Measurements from ENCODE around the gene RITA1. TPM values are rescaled to one million over a fixed set of nuclear protein-coding genes. Genes with fewer than 3 reads are reported as not detected.

Gene RITA1
- total RNA-seq, 1 experiment from 2014 or later, result 20.7 TPM

DNA sequence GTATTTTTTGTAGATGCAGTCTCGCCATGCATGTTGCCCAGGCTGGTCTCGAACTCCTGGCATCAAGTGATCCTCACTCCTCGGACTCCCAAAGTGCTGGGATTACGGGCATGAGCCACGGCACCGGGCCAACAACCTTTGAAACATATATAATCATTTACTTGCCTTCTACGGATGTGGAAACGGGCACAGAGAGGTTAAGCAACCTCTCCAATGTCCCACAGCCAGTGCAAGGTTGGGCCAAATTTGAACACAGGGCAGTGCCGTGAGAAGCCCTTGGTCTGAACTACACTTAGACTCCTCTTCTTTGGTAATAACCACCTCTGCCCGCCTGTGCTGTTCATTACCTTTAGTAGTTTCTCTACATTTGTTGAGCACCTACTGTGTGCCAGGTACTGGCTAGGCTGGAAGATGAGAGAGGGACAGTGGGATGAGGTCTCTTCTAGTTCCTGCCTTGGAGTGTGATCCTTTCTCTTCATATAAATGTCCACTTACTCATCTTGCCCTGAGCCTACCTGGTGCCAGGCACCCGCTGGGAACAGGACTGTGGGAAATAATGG is 2.4 kb upstream of the RITA1 start:
- CTCF ChIA-PET, result interaction anchor here (3.7 kb wide), 1 partner anchor 8 kb away, joined by 16 read pairs; no protein-coding TSS in a partner anchor
- no TSS peak for BruUV-seq (replicated peaks)

DNA sequence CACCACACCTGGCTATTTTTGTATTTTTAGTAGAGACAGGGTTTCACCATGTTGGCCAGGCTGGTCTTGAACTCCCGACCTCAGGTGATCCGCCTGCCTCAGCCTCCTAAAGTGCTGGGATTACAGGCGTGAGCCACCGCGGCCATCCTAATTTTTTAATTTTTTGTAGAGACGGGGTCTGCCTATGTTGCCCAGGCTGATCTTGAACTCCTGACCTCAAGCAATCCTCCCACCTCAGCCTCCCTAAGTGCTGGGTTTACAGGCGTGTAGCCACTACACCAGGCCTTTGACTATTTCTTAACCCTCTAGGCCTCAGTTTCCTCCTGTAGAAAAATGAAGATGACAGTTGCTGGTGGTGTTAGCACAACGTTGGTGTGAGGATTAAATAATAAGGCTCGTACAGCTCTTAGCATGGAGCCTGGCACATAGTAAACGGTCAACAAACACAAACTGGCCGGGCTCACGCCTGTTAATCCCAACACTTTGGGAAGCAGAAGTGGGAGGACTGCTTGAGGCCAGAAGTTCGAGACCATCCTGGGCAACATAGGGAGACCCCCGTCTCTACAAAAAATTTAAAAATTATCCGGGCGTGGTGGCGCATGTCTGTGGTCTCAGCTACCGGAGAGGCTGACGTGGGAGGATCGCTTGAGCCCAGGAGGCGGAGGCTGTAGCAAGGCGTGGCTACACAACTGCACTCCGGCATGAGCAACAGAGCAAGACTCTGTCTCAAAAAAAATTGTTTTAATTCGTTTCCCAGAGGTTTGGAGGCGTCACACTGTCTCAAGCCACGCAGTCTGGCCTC is 1.2 kb upstream of the RITA1 start:
- peak overlapping the region; percentile 83 for H3K4me2 ChIP-seq (ENCODE audit: low read length)
- H4K20me1 ChIP-seq (ENCODE audit: insufficient read depth), result no peaks in the 10 kb centered on the region; the same call in 1 of the 2 replicates
- H3K9me3 ChIP-seq (ENCODE audit: control insufficient read depth in 1 of 2, insufficient read depth in 1 of 2, low read depth in 1 of 2, low read length in 2 of 2), result no peaks in the 10 kb centered on the region
- H3K4me3 ChIP-seq (replicated peaks in 1 of 2; ENCODE audit: low read depth in 1 of 2, low read length in 2 of 2), result peak overlapping the region; percentile 87 to 89
- peak; percentile 65 for DNase-seq (ENCODE audit: low read depth, low spot score)
- H3K9me2 ChIP-seq (ENCODE audit: insufficient read depth), result no peaks in the 10 kb centered on the region
- H2AFZ ChIP-seq (ENCODE audit: low read depth, low read length, poor library complexity, severe bottlenecking), result no peak overlapping the region
- ChIA-PET CTCF (interaction anchor here (1.2 to 3.7 kb wide), 3 partner anchors 9 to 241 kb away, joined by 3 to 16 read pairs (median 4); no protein-coding TSS in a partner anchor), POLR2A (interaction anchor here (1.8 to 2.5 kb wide), 2 partner anchors 10 to 37 kb away, joined by 5 to 15 read pairs; partner anchors contain the start of gene TPCN1), RAD21 (ENCODE audit: low non-redundant PET in 1 of 2, low total read pairs in 2 of 2, uncharacterized antibody in 2 of 2, unreplicated experiment in 2 of 2) (no interaction called here)
- H3K9ac ChIP-seq (ENCODE audit: low read length), result peak overlapping the region; percentile 100
- H3K79me2 ChIP-seq (ENCODE audit: insufficient read depth, low read length), result peaks cover 86% of the 10 kb centered on the region
- peaks cover 8 to 40% of the 10 kb centered on the region in 2 experiments; a peak in 3 of 4 replicates for H3K4me1 ChIP-seq (ENCODE audit: control insufficient read depth in 1 of 2, insufficient read depth in 2 of 2, low read length in 2 of 2)
- intact Hi-C loops (cut with micrococcal nuclease), result loop anchor here (2.0 kb wide), 1 partner anchor 47 kb away; no protein-coding TSS in a partner anchor
- H3K27ac ChIP-seq (ENCODE audit: low read depth, low read length), result peak overlapping the region; percentile 95
- ATAC-seq, result peak; percentile 71
- no peaks in the 10 kb centered on the region for H3K27me3 ChIP-seq (ENCODE audit: insufficient read depth, low read length)
- BruUV-seq (replicated peaks), result no TSS peak
- H3K36me3 ChIP-seq (ENCODE audit: control insufficient read depth in 1 of 2, insufficient read depth in 2 of 2, low read length in 2 of 2), result peaks cover 10 to 34% of the 10 kb centered on the region in 2 experiments
- TF ChIP-seq EZH2phosphoT487 (IDR thresholded peaks at IDR 0.05; ENCODE audit: borderline replicate concordance) (no peak), TCF7L2 (IDR thresholded peaks at IDR 0.05; ENCODE audit: borderline replicate concordance, extremely low read depth, insufficient read depth, insufficient read length) (no peak), EGR1 (IDR thresholded peaks at IDR 0.05; ENCODE audit: low read depth) (no peak), CBX3 (IDR thresholded peaks at IDR 0.05; ENCODE audit: low read depth) (no peak), POLR2A (IDR thresholded peaks at IDR 0.05; ENCODE audit: borderline replicate concordance, extremely low read depth, insufficient read depth, insufficient read length) (no peak), CEBPB (IDR thresholded peaks at IDR 0.05; ENCODE audit: low read depth) (no peak), EZH2 (IDR thresholded peaks at IDR 0.05) (no peak), FOSL1 (IDR thresholded peaks at IDR 0.05; ENCODE audit: low read depth) (no peak), ZNF274 (IDR thresholded peaks at IDR 0.05; ENCODE audit: low read depth, low read length) (no peak), ZBTB33 (IDR thresholded peaks at IDR 0.05; ENCODE audit: extremely low read depth, insufficient replicate concordance, low read length) (no peak), SIN3A (IDR thresholded peaks at IDR 0.05; ENCODE audit: low read depth) (no peak), ELF1 (IDR thresholded peaks at IDR 0.05; ENCODE audit: borderline replicate concordance, low read depth) (no peak), SP1 (IDR thresholded peaks at IDR 0.05; ENCODE audit: low read depth) (no peak)
- TF ChIP-seq, protein P1, sequence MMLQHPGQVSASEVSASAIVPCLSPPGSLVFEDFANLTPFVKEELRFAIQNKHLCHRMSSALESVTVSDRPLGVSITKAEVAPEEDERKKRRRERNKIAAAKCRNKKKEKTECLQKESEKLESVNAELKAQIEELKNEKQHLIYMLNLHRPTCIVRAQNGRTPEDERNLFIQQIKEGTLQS (IDR thresholded peaks at IDR 0.05), result no peak

More for the DNA sequence above, 2.4 kb upstream of the RITA1 start:
- Histone ChIP-seq H3K36me3 (ENCODE audit: control insufficient read depth in 1 of 2, insufficient read depth in 2 of 2, low read length in 2 of 2) (peaks cover 15 to 43% of the 10 kb centered on the region in 2 experiments), H3K4me2 (ENCODE audit: low read length) (peak overlapping the region; percentile 83), H3K27me3 (ENCODE audit: insufficient read depth, low read length) (no peaks in the 10 kb centered on the region), H2AFZ (ENCODE audit: low read depth, low read length, poor library complexity, severe bottlenecking) (no peak overlapping the region), H3K79me2 (ENCODE audit: insufficient read depth, low read length) (peaks cover 86% of the 10 kb centered on the region), H3K4me3 (replicated peaks in 1 of 2; ENCODE audit: low read depth in 1 of 2, low read length in 2 of 2) (no peak overlapping the region; a peak in 1 of 4 replicates), H3K9me3 (ENCODE audit: control insufficient read depth in 1 of 2, insufficient read depth in 1 of 2, low read depth in 1 of 2, low read length in 2 of 2) (no peaks in the 10 kb centered on the region), H3K9ac (ENCODE audit: low read length) (0 out of 2 replicates have a peak overlapping the region, but pooled peaks have one; percentile 100), H3K4me1 (ENCODE audit: control insufficient read depth in 1 of 2, insufficient read depth in 2 of 2, low read length in 2 of 2) (peaks cover 8 to 37% of the 10 kb centered on the region in 2 experiments; a peak in 3 of 4 replicates), H4K20me1 (ENCODE audit: insufficient read depth) (no peaks in the 10 kb centered on the region; the same call in 1 of the 2 replicates), H3K27ac (ENCODE audit: low read depth, low read length) (no peak overlapping the region; the same call in 1 of the 2 replicates), H3K9me2 (ENCODE audit: insufficient read depth) (no peaks in the 10 kb centered on the region)
- DNase-seq (ENCODE audit: low read depth, low spot score), result no peak
- ATAC-seq, result no peak
- TF ChIP-seq EGR1 (IDR thresholded peaks at IDR 0.05; ENCODE audit: low read depth) (no peak), POLR2AphosphoS5 (IDR thresholded peaks at IDR 0.05; ENCODE audit: low read depth, low read length) (no peak), MAX (IDR thresholded peaks at IDR 0.05) (no peak), SRF (IDR thresholded peaks at IDR 0.05; ENCODE audit: low read depth) (no peak), YY1 (IDR thresholded peaks at IDR 0.05; ENCODE audit: extremely low read depth, insufficient replicate concordance, low read depth, low read length) (no peak)
- ChIA-PET POLR2A (no interaction called here), RAD21 (ENCODE audit: low non-redundant PET in 1 of 2, low total read pairs in 2 of 2, uncharacterized antibody in 2 of 2, unreplicated experiment in 2 of 2) (no interaction called here)
- intact Hi-C loops (cut with micrococcal nuclease), result no loop called here
